Measurements from ENCODE around the gene RSPH9.
A peak's percentile ranks its signal among the peaks of the same experiment; 100 is the strongest.

Gene RSPH9

GRCh38 chr6:43613721-43614395 lies 31.0 kb upstream of the RSPH9 start:
- Histone ChIP-seq H3K4me1 (ENCODE audit: control insufficient read depth, insufficient read depth, low read depth, low read length) (peaks cover 1% of the 10 kb centered on the region), H2AFZ (ENCODE audit: low read depth, low read length) (no peak overlapping the region), H3K27ac (ENCODE audit: low read length, poor library complexity, severe bottlenecking) (no peak overlapping the region), H2BK15ac (ENCODE audit: low read depth, poor library complexity, severe bottlenecking) (no peak overlapping the region), H3K23ac (ENCODE audit: low read length in 2 of 2) (no peak overlapping the region), H3K18ac (ENCODE audit: low read depth in 1 of 2, low read length in 2 of 2) (no peak overlapping the region), H2BK120ac (ENCODE audit: low read depth, low read length) (no peak overlapping the region), H3K14ac (ENCODE audit: low read length in 2 of 2) (no peak overlapping the region), H4K91ac (ENCODE audit: low read length) (no peak overlapping the region), H3K4ac (ENCODE audit: low read depth in 1 of 2, low read length in 2 of 2) (no peak overlapping the region), H3K36me3 (ENCODE audit: control insufficient read depth in 1 of 2, insufficient read depth in 2 of 2, low read depth in 1 of 2, low read length in 2 of 2) (peaks cover 38 to 68% of the 10 kb centered on the region in 2 experiments), H3K4me2 (ENCODE audit: low read length, poor library complexity, severe bottlenecking) (no peak overlapping the region), H2BK12ac (ENCODE audit: low read length in 2 of 2) (no peak overlapping the region), H2BK5ac (ENCODE audit: low read depth, low read length, poor library complexity, severe bottlenecking) (no peak overlapping the region), H3K9ac (ENCODE audit: low read length) (peak overlapping the region; percentile 5), H2AK5ac (ENCODE audit: low read length, severe bottlenecking) (no peak overlapping the region), H3K9me3 (ENCODE audit: control insufficient read depth, low read length) (no peaks in the 10 kb centered on the region), H4K8ac (ENCODE audit: low read length) (no peak overlapping the region), H3K79me1 (replicated peaks; ENCODE audit: low read length, poor library complexity, severe bottlenecking) (peaks cover 11% of the 10 kb centered on the region), H3K4me3 (ENCODE audit: insufficient read depth in 1 of 2, low read depth in 1 of 2, low read length in 2 of 2) (no peak overlapping the region), H3K27me3 (ENCODE audit: control insufficient read depth in 1 of 2, insufficient read depth in 1 of 2, low read length in 2 of 2) (no peaks in the 10 kb centered on the region)
- WGBS: 98% methylated on average over 6 of the region's 6 CpGs
- no peak for DNase-seq

DNA sequence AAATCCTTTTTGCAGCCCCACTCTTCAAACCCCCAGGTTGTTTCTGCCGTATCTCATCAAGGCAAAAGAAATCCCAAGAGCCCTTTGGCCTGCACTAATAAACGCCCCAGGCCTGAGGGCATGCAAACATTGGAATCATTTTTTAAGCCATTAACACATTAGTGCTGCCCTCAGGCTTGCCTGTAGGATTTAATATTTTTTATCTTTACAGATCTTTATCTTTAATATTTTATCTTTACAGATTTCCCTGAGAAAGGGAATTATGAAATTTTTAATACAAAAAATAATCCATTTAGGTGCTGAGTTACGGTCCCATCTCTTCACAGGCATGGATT lies 30.5 kb upstream of the RSPH9 start:
- H3K36me3 ChIP-seq (ENCODE audit: control insufficient read depth in 1 of 2, insufficient read depth in 2 of 2, low read depth in 1 of 2, low read length in 2 of 2): peaks cover 38 to 68% of the 10 kb centered on the region in 2 experiments
- no peaks in the 10 kb centered on the region for H3K9me3 ChIP-seq (ENCODE audit: control insufficient read depth, low read length)
- no peak overlapping the region for H3K14ac ChIP-seq (ENCODE audit: low read length in 2 of 2)
- H3K27ac ChIP-seq (ENCODE audit: low read length, poor library complexity, severe bottlenecking): no peak overlapping the region
- no peak overlapping the region for H3K9ac ChIP-seq (ENCODE audit: low read length)
- DNase-seq: no peak
- H3K4me3 ChIP-seq (ENCODE audit: insufficient read depth in 1 of 2, low read depth in 1 of 2, low read length in 2 of 2): no peak overlapping the region
- peaks cover 11% of the 10 kb centered on the region for H3K79me1 ChIP-seq (replicated peaks; ENCODE audit: low read length, poor library complexity, severe bottlenecking)
- no peak overlapping the region for H4K8ac ChIP-seq (ENCODE audit: low read length)
- peaks cover 1% of the 10 kb centered on the region for H3K4me1 ChIP-seq (ENCODE audit: control insufficient read depth, insufficient read depth, low read depth, low read length)
- WGBS: 93% methylated on average over 2 of the region's 3 CpGs
- H3K4me2 ChIP-seq (ENCODE audit: low read length, poor library complexity, severe bottlenecking): no peak overlapping the region
- H3K23ac ChIP-seq (ENCODE audit: low read length in 2 of 2): no peak overlapping the region
- H2BK120ac ChIP-seq (ENCODE audit: low read depth, low read length): no peak overlapping the region
- no peak overlapping the region for H2BK5ac ChIP-seq (ENCODE audit: low read depth, low read length, poor library complexity, severe bottlenecking)
- no peak overlapping the region for H2AFZ ChIP-seq (ENCODE audit: low read depth, low read length)
- no peak overlapping the region for H3K18ac ChIP-seq (ENCODE audit: low read depth in 1 of 2, low read length in 2 of 2)
- H3K27me3 ChIP-seq (ENCODE audit: control insufficient read depth in 1 of 2, insufficient read depth in 1 of 2, low read length in 2 of 2): no peaks in the 10 kb centered on the region
- no peak overlapping the region for H2BK15ac ChIP-seq (ENCODE audit: low read depth, poor library complexity, severe bottlenecking)
- no peak overlapping the region for H3K4ac ChIP-seq (ENCODE audit: low read depth in 1 of 2, low read length in 2 of 2)
- no peak overlapping the region for H4K91ac ChIP-seq (ENCODE audit: low read length)
- H2BK12ac ChIP-seq (ENCODE audit: low read length in 2 of 2): no peak overlapping the region
- H2AK5ac ChIP-seq (ENCODE audit: low read length, severe bottlenecking): no peak overlapping the region

DNA sequence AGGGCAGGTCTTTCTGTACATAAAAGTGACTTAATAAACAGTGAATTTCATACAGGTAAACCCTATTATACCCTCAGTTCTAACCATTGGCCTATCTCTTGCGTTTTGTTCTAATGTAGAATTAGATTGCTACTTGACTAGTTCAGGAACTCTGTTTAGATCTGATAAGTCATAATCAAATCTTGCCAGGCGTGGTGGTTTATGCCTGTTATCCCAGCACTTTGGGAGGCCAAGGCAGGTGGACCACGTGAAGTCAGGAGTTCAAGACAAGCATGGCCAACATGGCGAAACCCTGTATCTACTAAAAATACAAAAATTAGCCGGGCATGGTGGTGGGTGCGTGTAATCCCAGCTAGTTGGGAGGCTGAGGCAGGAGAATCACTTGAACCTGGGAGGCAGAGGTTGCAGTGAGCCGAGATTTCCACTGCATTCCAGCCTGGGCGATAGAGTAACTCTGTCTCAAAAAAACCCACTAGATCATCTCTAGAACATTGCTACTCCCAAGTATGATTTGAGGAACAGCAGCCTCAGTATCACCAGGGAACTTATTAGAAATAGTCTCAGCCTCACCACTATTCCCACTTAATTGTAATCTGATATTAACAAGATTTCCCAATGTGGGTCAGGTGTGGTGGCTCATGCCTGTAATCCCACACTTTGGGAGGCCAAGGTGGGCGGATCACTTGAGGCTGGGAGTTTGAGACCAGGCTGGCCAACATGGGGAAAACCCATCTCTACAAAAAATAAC lies 27.9 kb upstream of the RSPH9 start:
- Histone ChIP-seq H3K4me2 (ENCODE audit: low read length, poor library complexity, severe bottlenecking) (no peak overlapping the region), H3K27ac (ENCODE audit: low read length, poor library complexity, severe bottlenecking) (no peak overlapping the region), H2BK120ac (ENCODE audit: low read depth, low read length) (no peak overlapping the region), H3K79me1 (replicated peaks; ENCODE audit: low read length, poor library complexity, severe bottlenecking) (peaks cover 14% of the 10 kb centered on the region), H3K14ac (ENCODE audit: low read length in 2 of 2) (no peak overlapping the region), H3K23ac (ENCODE audit: low read length in 2 of 2) (no peak overlapping the region), H3K27me3 (ENCODE audit: control insufficient read depth in 1 of 2, insufficient read depth in 1 of 2, low read length in 2 of 2) (no peaks in the 10 kb centered on the region), H3K9ac (ENCODE audit: low read length) (no peak overlapping the region), H3K18ac (ENCODE audit: low read depth in 1 of 2, low read length in 2 of 2) (no peak overlapping the region), H3K36me3 (ENCODE audit: control insufficient read depth in 1 of 2, insufficient read depth in 2 of 2, low read depth in 1 of 2, low read length in 2 of 2) (peaks cover 38 to 71% of the 10 kb centered on the region in 2 experiments), H3K4me1 (ENCODE audit: control insufficient read depth, insufficient read depth, low read depth, low read length) (no peaks in the 10 kb centered on the region), H2AFZ (ENCODE audit: low read depth, low read length) (no peak overlapping the region), H3K4me3 (ENCODE audit: insufficient read depth in 1 of 2, low read depth in 1 of 2, low read length in 2 of 2) (no peak overlapping the region), H2BK15ac (ENCODE audit: low read depth, poor library complexity, severe bottlenecking) (no peak overlapping the region), H4K91ac (ENCODE audit: low read length) (no peak overlapping the region), H2BK5ac (ENCODE audit: low read depth, low read length, poor library complexity, severe bottlenecking) (no peak overlapping the region), H2AK5ac (ENCODE audit: low read length, severe bottlenecking) (no peak overlapping the region), H4K8ac (ENCODE audit: low read length) (no peak overlapping the region), H3K4ac (ENCODE audit: low read depth in 1 of 2, low read length in 2 of 2) (no peak overlapping the region), H2BK12ac (ENCODE audit: low read length in 2 of 2) (no peak overlapping the region), H3K9me3 (ENCODE audit: control insufficient read depth, low read length) (no peaks in the 10 kb centered on the region)
- WGBS: 96% methylated on average over 8 of the region's 9 CpGs
- no peak for DNase-seq

GRCh38 chr6:43621078-43621835 lies 23.6 kb upstream of the RSPH9 start:
- no peak for DNase-seq
- Histone ChIP-seq H4K8ac (ENCODE audit: low read length) (peak overlapping the region; percentile 7), H2BK5ac (ENCODE audit: low read depth, low read length, poor library complexity, severe bottlenecking) (no peak overlapping the region), H4K91ac (ENCODE audit: low read length) (no peak overlapping the region), H3K27me3 (ENCODE audit: control insufficient read depth in 1 of 2, insufficient read depth in 1 of 2, low read length in 2 of 2) (no peaks in the 10 kb centered on the region), H3K36me3 (ENCODE audit: control insufficient read depth in 1 of 2, insufficient read depth in 2 of 2, low read depth in 1 of 2, low read length in 2 of 2) (peaks cover 63 to 87% of the 10 kb centered on the region in 2 experiments), H3K4me1 (ENCODE audit: control insufficient read depth, insufficient read depth, low read depth, low read length) (no peaks in the 10 kb centered on the region), H2BK15ac (ENCODE audit: low read depth, poor library complexity, severe bottlenecking) (no peak overlapping the region), H3K4me3 (ENCODE audit: insufficient read depth in 1 of 2, low read depth in 1 of 2, low read length in 2 of 2) (no peak overlapping the region), H3K18ac (ENCODE audit: low read depth in 1 of 2, low read length in 2 of 2) (no peak overlapping the region), H3K9ac (ENCODE audit: low read length) (no peak overlapping the region), H3K9me3 (ENCODE audit: control insufficient read depth, low read length) (no peaks in the 10 kb centered on the region), H3K27ac (ENCODE audit: low read length, poor library complexity, severe bottlenecking) (no peak overlapping the region), H2BK12ac (ENCODE audit: low read length in 2 of 2) (no peak overlapping the region), H3K4me2 (ENCODE audit: low read length, poor library complexity, severe bottlenecking) (no peak overlapping the region), H3K79me1 (replicated peaks; ENCODE audit: low read length, poor library complexity, severe bottlenecking) (peaks cover 35% of the 10 kb centered on the region), H2BK120ac (ENCODE audit: low read depth, low read length) (no peak overlapping the region), H3K23ac (ENCODE audit: low read length in 2 of 2) (no peak overlapping the region), H2AK5ac (ENCODE audit: low read length, severe bottlenecking) (no peak overlapping the region), H3K14ac (ENCODE audit: low read length in 2 of 2) (no peak overlapping the region), H2AFZ (ENCODE audit: low read depth, low read length) (no peak overlapping the region), H3K4ac (ENCODE audit: low read depth in 1 of 2, low read length in 2 of 2) (no peak overlapping the region)
- over 99% methylated on average over 12 of the region's 12 CpGs for WGBS

All from mesenchymal stem cell (in vitro differentiated cells and primary cell).